CD4-positive, alpha-beta T cell treated with Interferon gamma for 1 hour (primary cell): ENCODE results near the gene EXOC3.
"Not testable (repeated sequence)": the region's sequence is repeated elsewhere in the genome, so short reads cannot be mapped to it uniquely, and the experiment has no call there.

Source experiments
- DNase-seq: peaks from one replicate; pipeline ENCODE4 v3.0.0-alpha.2; 2020

EXOC3 gene

GRCh38 chr5:407801-408268 is 35.1 kb upstream of the EXOC3 start:
- no peak for DNase-seq

GRCh38 chr5:410911-411517 is 32.0 kb upstream of the EXOC3 start:
- DNase-seq = no peak

- DNase-seq = no peak
Observed at GRCh38 chr5:411728-412127, 31.2 kb upstream of the EXOC3 start.

- not testable (repeated sequence) for DNase-seq
Observed at GRCh38 chr5:414991-415927, 27.7 kb upstream of the EXOC3 start.

- DNase-seq = no peak
Observed at GRCh38 chr5:415928-416635, 26.9 kb upstream of the EXOC3 start.

GRCh38 chr5:416636-416960 is 26.4 kb upstream of the EXOC3 start:
- DNase-seq = no peak

GRCh38 chr5:417301-418161 is 25.4 kb upstream of the EXOC3 start:
- no peak for DNase-seq

- DNase-seq = no peak
Observed at GRCh38 chr5:418162-419121, 24.5 kb upstream of the EXOC3 start.

- no peak for DNase-seq
Observed at GRCh38 chr5:419970-420369, 23.0 kb upstream of the EXOC3 start.

GRCh38 chr5:420632-421286 is 22.2 kb upstream of the EXOC3 start:
- no peak for DNase-seq

GRCh38 chr5:421287-421880 is 21.6 kb upstream of the EXOC3 start:
- no peak for DNase-seq

- no peak for DNase-seq
Observed at GRCh38 chr5:421901-422300, 21.1 kb upstream of the EXOC3 start.

- no peak for DNase-seq
Observed at GRCh38 chr5:422323-423232, 20.4 kb upstream of the EXOC3 start.

GRCh38 chr5:423233-423565 is 19.8 kb upstream of the EXOC3 start:
- DNase-seq = no peak

GRCh38 chr5:423626-424261 is 19.2 kb upstream of the EXOC3 start:
- no peak for DNase-seq

GRCh38 chr5:424301-425110 is 18.5 kb upstream of the EXOC3 start:
- DNase-seq = no peak

- no peak for DNase-seq
Observed at GRCh38 chr5:425714-426113, 17.3 kb upstream of the EXOC3 start.

GRCh38 chr5:426392-426976 is 16.5 kb upstream of the EXOC3 start:
- no peak for DNase-seq
